Occipital lobe (tissue), 2 donors: Measurements from ENCODE around the gene CDK5RAP1. TPM values are rescaled to one million over a fixed set of nuclear protein-coding genes. Genes with fewer than 3 reads are reported as not detected.
"Not testable (repeated sequence)": the region's sequence is repeated elsewhere in the genome, so short reads cannot be mapped to it uniquely, and the experiment has no call there.

Source experiments
- DNase-seq: peaks from one replicate; lab custom pipeline; 2025; lab: John Stamatoyannopoulos, UW
- total RNA-seq: library from RNA; depleted of rRNA; stranded (reverse); fragments of >200 nt; gene quantifications from one replicate; pipeline ENCODE4 v1.2.3, GENCODE V29; 2014

The CDK5RAP1 gene
- total RNA-seq, 1 donor from 2014 or later: 20.4 TPM

- DNase-seq: peak; percentile 60
Observed at GRCh38 chr20:33423141-33423834, 22.0 kb upstream of the CDK5RAP1 start.

GRCh38 chr20:33419140-33419974, 18.0 kb upstream of the CDK5RAP1 start:
- peak; percentile 17 for DNase-seq

- no peak for DNase-seq
Observed at GRCh38 chr20:33418033-33418432, 16.7 kb upstream of the CDK5RAP1 start.

- DNase-seq: peak; percentile 24
Observed at GRCh38 chr20:33415948-33416347, 14.6 kb upstream of the CDK5RAP1 start.

GRCh38 chr20:33412484-33412838, 11.1 kb upstream of the CDK5RAP1 start:
- no peak for DNase-seq

- DNase-seq: no peak
Observed at GRCh38 chr20:33411711-33412483, 10.6 kb upstream of the CDK5RAP1 start.

GRCh38 chr20:33411242-33411641, 9.9 kb upstream of the CDK5RAP1 start:
- peak; percentile 79 for DNase-seq

- DNase-seq: no peak
Observed at GRCh38 chr20:33410081-33410742, 8.9 kb upstream of the CDK5RAP1 start.

- DNase-seq: peak; percentile 46
Observed at GRCh38 chr20:33408716-33409654, 7.7 kb upstream of the CDK5RAP1 start.

GRCh38 chr20:33408313-33408712, 7.0 kb upstream of the CDK5RAP1 start:
- no peak for DNase-seq

- DNase-seq: no peak
Observed at GRCh38 chr20:33407796-33408195, 6.5 kb upstream of the CDK5RAP1 start.

GRCh38 chr20:33407251-33407650, 5.9 kb upstream of the CDK5RAP1 start:
- DNase-seq: no peak

GRCh38 chr20:33404281-33404680, 3.0 kb upstream of the CDK5RAP1 start:
- no peak for DNase-seq

GRCh38 chr20:33401921-33402369, 626 bp upstream of the CDK5RAP1 start:
- DNase-seq: no peak

- no peak for DNase-seq
Observed at GRCh38 chr20:33400812-33401183, 521 bp downstream of the CDK5RAP1 start.

- DNase-seq: no peak
Observed at GRCh38 chr20:33399924-33400323, 1.4 kb downstream of the CDK5RAP1 start.

GRCh38 chr20:33394718-33395117, 6.6 kb downstream of the CDK5RAP1 start:
- DNase-seq: no peak

- no peak for DNase-seq
Observed at GRCh38 chr20:33393609-33394008, 7.7 kb downstream of the CDK5RAP1 start.

- no peak for DNase-seq
Observed at GRCh38 chr20:33391722-33392415, 9.4 kb downstream of the CDK5RAP1 start.

- DNase-seq: not testable (repeated sequence)
Observed at GRCh38 chr20:33389326-33389725, 12.0 kb downstream of the CDK5RAP1 start.
